AG08396 (cell line): Measurements from ENCODE around the gene NT5C3B.
"Not testable (repeated sequence)": the region's sequence is repeated elsewhere in the genome, so short reads cannot be mapped to it uniquely, and the experiment has no call there.

ENCODE experiments used
- DNase-seq: peaks from one replicate; pipeline ENCODE4 v3.0.0; 2012; ENCODE audit warnings: low spot score, mixed read lengths

Gene NT5C3B

GRCh38 chr17:41835800-41836549 is at the start of gene NT5C3B:
TSS of gene NT5C3B (minus strand) at chr17:41836232. CDS start at chr17:41836193, 39 bp downstream.
- peak; percentile 96 for DNase-seq

GRCh38 chr17:41885733-41886132 is 49.7 kb upstream of the NT5C3B start:
- no peak for DNase-seq

GRCh38 chr17:41882756-41883155 is 46.7 kb upstream of the NT5C3B start:
- DNase-seq = no peak

- no peak for DNase-seq
Observed at GRCh38 chr17:41880130-41880529, 44.1 kb upstream of the NT5C3B start.

GRCh38 chr17:41874293-41874670 is 38.2 kb upstream of the NT5C3B start:
- DNase-seq = not testable (repeated sequence)

GRCh38 chr17:41873559-41874292 is 37.7 kb upstream of the NT5C3B start:
- no peak for DNase-seq

- DNase-seq = no peak
Observed at GRCh38 chr17:41871789-41872188, 35.8 kb upstream of the NT5C3B start.

GRCh38 chr17:41870627-41871026 is 34.6 kb upstream of the NT5C3B start:
- no peak for DNase-seq

- DNase-seq = no peak
Observed at GRCh38 chr17:41870097-41870496, 34.1 kb upstream of the NT5C3B start.

- no peak for DNase-seq
Observed at GRCh38 chr17:41869426-41869825, 33.4 kb upstream of the NT5C3B start.

- DNase-seq = no peak
Observed at GRCh38 chr17:41868568-41868967, 32.5 kb upstream of the NT5C3B start.

GRCh38 chr17:41865596-41865893 is 29.5 kb upstream of the NT5C3B start:
- no peak for DNase-seq

GRCh38 chr17:41864836-41865595 is 29.0 kb upstream of the NT5C3B start, which contains the start of gene KLHL11:
TSS of gene KLHL11 (minus strand) at chr17:41865423. CDS start at chr17:41865370, 53 bp downstream.
- peak; percentile 97 for DNase-seq

- DNase-seq = no peak
Observed at GRCh38 chr17:41864498-41864835, 28.4 kb upstream of the NT5C3B start.

GRCh38 chr17:41863074-41863848 is 27.2 kb upstream of the NT5C3B start:
- no peak for DNase-seq

- DNase-seq = no peak
Observed at GRCh38 chr17:41860254-41860931, 24.4 kb upstream of the NT5C3B start.

- DNase-seq = not testable (repeated sequence)
Observed at GRCh38 chr17:41851382-41851781, 15.3 kb upstream of the NT5C3B start.

GRCh38 chr17:41849251-41849990 is 13.4 kb upstream of the NT5C3B start:
- no peak for DNase-seq

- DNase-seq = no peak
Observed at GRCh38 chr17:41848788-41849187, 12.8 kb upstream of the NT5C3B start.

- DNase-seq = no peak
Observed at GRCh38 chr17:41844971-41845370, 8.9 kb upstream of the NT5C3B start.

- not testable (repeated sequence) for DNase-seq
Observed at GRCh38 chr17:41840781-41841180, 4.7 kb upstream of the NT5C3B start.
